Astrocyte of the spinal cord (primary cell): Measurements from ENCODE around the gene CNTNAP5.
A peak's percentile ranks its signal among the peaks of the same experiment; 100 is the strongest.

Experiments
- DNase-seq: peaks from one replicate; pipeline ENCODE4 v3.0.0; 2011; ENCODE audit warnings: low read depth, low spot score
- H3K4me3 ChIP-seq: 2 replicates; pipeline ENCODE4 v1.5.1; 2011; ENCODE audit warnings: low read depth, mild to moderate bottlenecking, low read length, moderate library complexity
- CTCF ChIP-seq: IDR thresholded peaks from 2 replicates; pipeline ENCODE4 v1.5.1; 2012; ENCODE audit warnings: low read depth, mild to moderate bottlenecking, low read length, inconsistent platforms
- in situ Hi-C: cut with HindIII; loops from 2 replicates; pipeline ENCODE4 v1.10.0; 2017; ENCODE audit warnings: low sequenced_read_pairs

CNTNAP5 gene

GRCh38 chr2:124025171-124025580 lies at the start of gene CNTNAP5:
Gene CNTNAP5 (plus strand): TSS chr2:124025287. CDS start chr2:124025651, 364 bp downstream.
- DNase-seq: peak; percentile 5
- in situ Hi-C loops: no loop called here
- H3K4me3 ChIP-seq: no peak within 1 kb of the TSS
- TF ChIP-seq CTCF: no peak

- DNase-seq: no peak
- no peak overlapping the region for H3K4me3 ChIP-seq
- no peak for TF ChIP-seq CTCF
- in situ Hi-C loops: no loop called here
These were observed 48.9 kb upstream of the CNTNAP5 start for GRCh38 chr2:123976054-123976648.

- DNase-seq: peak; percentile 1
- in situ Hi-C loops: no loop called here
- no peak overlapping the region for H3K4me3 ChIP-seq
- peak; percentile 32 for TF ChIP-seq CTCF
These were observed 31.3 kb upstream of the CNTNAP5 start for GRCh38 chr2:123993728-123994323.

- TF ChIP-seq CTCF: no peak
- no peak overlapping the region for H3K4me3 ChIP-seq
- no peak for DNase-seq
- in situ Hi-C loops: no loop called here
These were observed 25.4 kb upstream of the CNTNAP5 start for GRCh38 chr2:123999681-124000080.

- in situ Hi-C loops: no loop called here
- TF ChIP-seq CTCF: no peak
- no peak overlapping the region for H3K4me3 ChIP-seq
- DNase-seq: no peak
These were observed 23.2 kb upstream of the CNTNAP5 start for GRCh38 chr2:124001696-124002430.

- in situ Hi-C loops: no loop called here
- H3K4me3 ChIP-seq: no peak overlapping the region
- DNase-seq: no peak
- TF ChIP-seq CTCF: peak; percentile 4
These were observed 6.2 kb upstream of the CNTNAP5 start for GRCh38 chr2:124018890-124019289.
